ENCODE measurements around the gene CA10.

Gene CA10

DNA sequence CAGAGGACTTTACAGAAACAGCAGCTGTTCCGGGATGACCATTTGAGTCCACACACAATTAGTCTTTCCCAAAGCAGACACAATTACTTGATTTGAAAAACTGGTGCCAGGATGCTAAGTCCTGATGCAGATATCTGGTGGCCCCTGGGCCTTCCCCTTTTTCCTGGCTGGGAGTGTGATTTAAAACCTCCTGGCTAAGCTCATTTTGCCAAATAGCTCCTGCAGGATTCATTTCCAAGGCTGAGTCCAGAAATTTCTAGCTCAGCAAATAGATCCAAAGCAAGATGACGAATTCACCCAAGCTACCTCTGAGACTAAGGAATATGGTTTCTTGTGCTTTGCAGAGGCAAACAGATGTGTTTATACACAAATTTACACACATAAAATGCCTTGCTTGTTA is 422.2 kb downstream of the CA10 start:
- Histone ChIP-seq H3K36me3 (ENCODE audit: insufficient read depth, low read length) (no peaks in the 10 kb centered on the region), H3K9me2 (ENCODE audit: low read depth, low read length) (no peaks in the 10 kb centered on the region), H3K4me1 (ENCODE audit: insufficient read depth, low read length, severe bottlenecking) (no peaks in the 10 kb centered on the region), H4K20me1 (ENCODE audit: insufficient read depth, low read length) (no peaks in the 10 kb centered on the region), H3F3A (ENCODE audit: insufficient read depth, low read length) (no peaks in the 10 kb centered on the region), H3K4me2 (ENCODE audit: low read length) (no peak overlapping the region), H2AFZ (ENCODE audit: low read length) (no peak overlapping the region), H3K9me3 (ENCODE audit: low read length) (no peaks in the 10 kb centered on the region), H3K4me3 (ENCODE audit: low read depth, low read length, poor library complexity, severe bottlenecking) (no peak overlapping the region), H3K27ac (ENCODE audit: low read depth, low read length, poor library complexity, severe bottlenecking) (no peak overlapping the region), H3K79me2 (ENCODE audit: insufficient read depth, low read length) (no peaks in the 10 kb centered on the region), H3K27me3 (ENCODE audit: insufficient read depth, low read length) (no peaks in the 10 kb centered on the region), H3K9ac (ENCODE audit: low read length) (no peak overlapping the region)
- TF ChIP-seq EZH2 (IDR thresholded peaks at IDR 0.05; ENCODE audit: borderline replicate concordance, low read length) = no peak
- TF ChIP-seq, protein P1, sequence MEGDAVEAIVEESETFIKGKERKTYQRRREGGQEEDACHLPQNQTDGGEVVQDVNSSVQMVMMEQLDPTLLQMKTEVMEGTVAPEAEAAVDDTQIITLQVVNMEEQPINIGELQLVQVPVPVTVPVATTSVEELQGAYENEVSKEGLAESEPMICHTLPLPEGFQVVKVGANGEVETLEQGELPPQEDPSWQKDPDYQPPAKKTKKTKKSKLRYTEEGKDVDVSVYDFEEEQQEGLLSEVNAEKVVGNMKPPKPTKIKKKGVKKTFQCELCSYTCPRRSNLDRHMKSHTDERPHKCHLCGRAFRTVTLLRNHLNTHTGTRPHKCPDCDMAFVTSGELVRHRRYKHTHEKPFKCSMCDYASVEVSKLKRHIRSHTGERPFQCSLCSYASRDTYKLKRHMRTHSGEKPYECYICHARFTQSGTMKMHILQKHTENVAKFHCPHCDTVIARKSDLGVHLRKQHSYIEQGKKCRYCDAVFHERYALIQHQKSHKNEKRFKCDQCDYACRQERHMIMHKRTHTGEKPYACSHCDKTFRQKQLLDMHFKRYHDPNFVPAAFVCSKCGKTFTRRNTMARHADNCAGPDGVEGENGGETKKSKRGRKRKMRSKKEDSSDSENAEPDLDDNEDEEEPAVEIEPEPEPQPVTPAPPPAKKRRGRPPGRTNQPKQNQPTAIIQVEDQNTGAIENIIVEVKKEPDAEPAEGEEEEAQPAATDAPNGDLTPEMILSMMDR (IDR thresholded peaks at IDR 0.05; ENCODE audit: low read length) = no peak

GRCh38 chr17:51734976-51735375 is 423.5 kb downstream of the CA10 start:
- no peaks in the 10 kb centered on the region for H3K9me2 ChIP-seq (ENCODE audit: low read depth, low read length)
- no peaks in the 10 kb centered on the region for H3K36me3 ChIP-seq (ENCODE audit: insufficient read depth, low read length)
- H3K4me2 ChIP-seq (ENCODE audit: low read length) = no peak overlapping the region
- no peak overlapping the region for H3K27ac ChIP-seq (ENCODE audit: low read depth, low read length, poor library complexity, severe bottlenecking)
- H3F3A ChIP-seq (ENCODE audit: insufficient read depth, low read length) = no peaks in the 10 kb centered on the region
- no peaks in the 10 kb centered on the region for H4K20me1 ChIP-seq (ENCODE audit: insufficient read depth, low read length)
- TF ChIP-seq, protein P1 (IDR thresholded peaks at IDR 0.05; ENCODE audit: low read length) = no peak
- TF ChIP-seq EZH2 (IDR thresholded peaks at IDR 0.05; ENCODE audit: borderline replicate concordance, low read length) = no peak
- H3K27me3 ChIP-seq (ENCODE audit: insufficient read depth, low read length) = no peaks in the 10 kb centered on the region
- H3K4me3 ChIP-seq (ENCODE audit: low read depth, low read length, poor library complexity, severe bottlenecking) = no peak overlapping the region
- no peaks in the 10 kb centered on the region for H3K4me1 ChIP-seq (ENCODE audit: insufficient read depth, low read length, severe bottlenecking)
- H3K9ac ChIP-seq (ENCODE audit: low read length) = no peak overlapping the region
- no peaks in the 10 kb centered on the region for H3K79me2 ChIP-seq (ENCODE audit: insufficient read depth, low read length)
- H2AFZ ChIP-seq (ENCODE audit: low read length) = no peak overlapping the region
- no peaks in the 10 kb centered on the region for H3K9me3 ChIP-seq (ENCODE audit: low read length)

DNA sequence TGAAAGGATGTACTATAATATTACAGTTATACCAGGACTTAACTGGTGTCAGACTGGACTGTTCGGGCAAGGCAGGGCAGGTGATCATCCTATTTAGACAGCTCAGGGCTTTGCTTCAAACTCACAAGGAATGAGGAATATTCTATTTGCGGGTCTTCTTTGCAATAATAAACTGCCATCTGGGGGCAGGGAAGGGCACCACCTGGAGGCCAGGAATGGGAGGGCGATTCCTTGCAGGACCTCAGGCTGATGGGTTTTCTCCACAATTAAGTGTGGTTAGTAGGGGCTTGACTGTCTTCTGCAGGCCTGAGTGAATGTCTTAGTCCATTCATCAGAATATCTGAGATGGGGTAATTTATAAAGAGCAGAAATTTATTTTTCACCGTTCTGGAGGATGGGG is 424.1 kb downstream of the CA10 start:
- Histone ChIP-seq H3K4me3 (ENCODE audit: low read depth, low read length, poor library complexity, severe bottlenecking) (no peak overlapping the region), H3K4me2 (ENCODE audit: low read length) (no peak overlapping the region), H2AFZ (ENCODE audit: low read length) (no peak overlapping the region), H3K9me3 (ENCODE audit: low read length) (no peaks in the 10 kb centered on the region), H3K9me2 (ENCODE audit: low read depth, low read length) (no peaks in the 10 kb centered on the region), H3K4me1 (ENCODE audit: insufficient read depth, low read length, severe bottlenecking) (no peaks in the 10 kb centered on the region), H3K79me2 (ENCODE audit: insufficient read depth, low read length) (no peaks in the 10 kb centered on the region), H4K20me1 (ENCODE audit: insufficient read depth, low read length) (no peaks in the 10 kb centered on the region), H3K36me3 (ENCODE audit: insufficient read depth, low read length) (no peaks in the 10 kb centered on the region), H3K27ac (ENCODE audit: low read depth, low read length, poor library complexity, severe bottlenecking) (no peak overlapping the region), H3F3A (ENCODE audit: insufficient read depth, low read length) (no peaks in the 10 kb centered on the region), H3K27me3 (ENCODE audit: insufficient read depth, low read length) (no peaks in the 10 kb centered on the region), H3K9ac (ENCODE audit: low read length) (no peak overlapping the region)
- no peak for TF ChIP-seq EZH2 (IDR thresholded peaks at IDR 0.05; ENCODE audit: borderline replicate concordance, low read length)
- TF ChIP-seq, protein P1 (IDR thresholded peaks at IDR 0.05; ENCODE audit: low read length) = peak; percentile 58
